Skeletal muscle tissue (tissue), 4 donors: ENCODE measurements around the gene ATP5ME. TPM values are rescaled to one million over a fixed set of nuclear protein-coding genes. Genes with fewer than 3 reads are reported as not detected.
"Not testable (repeated sequence)": the region's sequence is repeated elsewhere in the genome, so short reads cannot be mapped to it uniquely, and the experiment has no call there.

ENCODE experiments used
- H3K27ac ChIP-seq: one replicate; pipeline ENCODE4 v1.7.0; 2013; ENCODE audit warnings: mild to moderate bottlenecking, low read depth, low read length, inconsistent platforms
- H3K27me3 ChIP-seq, 3 donors: one replicate each; pipeline ENCODE4 v1.7.0; 2013; ENCODE audit warnings: low read length in 3 of 3; ENCODE audit not compliant: control insufficient read depth in 3 of 3, insufficient read depth in 3 of 3
- H3K36me3 ChIP-seq, 3 donors: one replicate each; pipeline ENCODE4 v1.7.0; 2013; ENCODE audit warnings: low read length in 3 of 3; ENCODE audit not compliant: control insufficient read depth in 3 of 3, insufficient read depth in 3 of 3
- H3K4me1 ChIP-seq, 3 donors: one replicate each; pipeline ENCODE4 v1.7.0; 2013; ENCODE audit warnings: low read length in 3 of 3, mild to moderate bottlenecking in 3 of 3; ENCODE audit not compliant: control insufficient read depth in 3 of 3, insufficient read depth in 3 of 3
- H3K4me3 ChIP-seq, 3 donors: one replicate each; pipeline ENCODE4 v1.7.0; 2013; ENCODE audit warnings: low read length in 3 of 3
- H3K9ac ChIP-seq, 3 donors: one replicate each; pipeline ENCODE4 v1.7.0; 2013; ENCODE audit warnings: low read length in 3 of 3, mild to moderate bottlenecking in 3 of 3, moderate library complexity in 2 of 3, low read depth in 1 of 3
- H3K9me3 ChIP-seq, 3 donors: one replicate each; pipeline ENCODE4 v1.7.0; 2013; ENCODE audit warnings: low read length in 3 of 3; ENCODE audit not compliant: control insufficient read depth in 3 of 3
- total RNA-seq: library from RNA; depleted of rRNA; stranded (reverse); fragments of >200 nt; gene quantifications from one replicate; pipeline ENCODE4 v1.2.3, GENCODE V29; 2014
- donor health status: Osteomylitis.

The ATP5ME gene
- total RNA-seq, 1 donor from 2014 or later = 220 TPM

GRCh38 chr4:669806-670559 is 4.1 kb downstream of the ATP5ME start:
- H3K27ac ChIP-seq, H3K9ac ChIP-seq, H3K4me3 ChIP-seq, H3K9me3 ChIP-seq: not testable (repeated sequence)
- Histone ChIP-seq H3K4me1 (peaks cover 8 to 11% (median 10%) of the 10 kb centered on the region in 3 donors), H3K36me3 (peaks cover 18 to 22% (median 19%) of the 10 kb centered on the region in 3 donors), H3K27me3 (peaks cover 12 to 26% (median 23%) of the 10 kb centered on the region in 3 donors)

- H3K4me3 ChIP-seq, H3K9ac ChIP-seq, H3K4me1 ChIP-seq, H3K9me3 ChIP-seq, H3K27ac ChIP-seq: not testable (repeated sequence)
- Histone ChIP-seq H3K27me3 (peaks cover 28 to 42% (median 34%) of the 10 kb centered on the region in 3 donors), H3K36me3 (peaks cover 18 to 22% (median 19%) of the 10 kb centered on the region in 3 donors)
Observed at GRCh38 chr4:668219-668618, 5.9 kb downstream of the ATP5ME start.

GRCh38 chr4:667545-667925 is 6.5 kb downstream of the ATP5ME start:
- no peak overlapping the region for H3K4me3 ChIP-seq
- H3K27ac ChIP-seq = no peak overlapping the region
- no peaks in the 10 kb centered on the region for H3K4me1 ChIP-seq
- peaks cover 34 to 49% (median 37%) of the 10 kb centered on the region in 3 donors for H3K27me3 ChIP-seq
- no peak overlapping the region for H3K9ac ChIP-seq
- no peaks in the 10 kb centered on the region for H3K9me3 ChIP-seq
- peaks cover 15 to 18% (median 17%) of the 10 kb centered on the region in 3 donors for H3K36me3 ChIP-seq

GRCh38 chr4:666822-667544 is 7.1 kb downstream of the ATP5ME start:
- Histone ChIP-seq H3K4me1 (no peaks in the 10 kb centered on the region), H3K27me3 (peaks cover 34 to 55% (median 41%) of the 10 kb centered on the region in 3 donors), H3K36me3 (peaks cover 10 to 14% (median 11%) of the 10 kb centered on the region in 3 donors), H3K4me3 (no peak overlapping the region), H3K9ac (no peak overlapping the region), H3K27ac (no peak overlapping the region), H3K9me3 (no peaks in the 10 kb centered on the region)

GRCh38 chr4:666436-666810 is 7.7 kb downstream of the ATP5ME start:
- no peak overlapping the region for H3K9ac ChIP-seq
- no peak overlapping the region for H3K4me3 ChIP-seq
- H3K9me3 ChIP-seq = no peaks in the 10 kb centered on the region
- peaks cover 5 to 8% (median 6%) of the 10 kb centered on the region in 3 donors for H3K36me3 ChIP-seq
- H3K27ac ChIP-seq = no peak overlapping the region
- no peaks in the 10 kb centered on the region for H3K4me1 ChIP-seq
- peaks cover 38 to 58% (median 41%) of the 10 kb centered on the region in 3 donors for H3K27me3 ChIP-seq

- H3K9me3 ChIP-seq = no peaks in the 10 kb centered on the region
- peaks cover 1 to 4% (median 2%) of the 10 kb centered on the region in 3 donors for H3K36me3 ChIP-seq
- no peak overlapping the region for H3K4me3 ChIP-seq
- no peak overlapping the region for H3K9ac ChIP-seq
- H3K27ac ChIP-seq = no peak overlapping the region
- no peaks in the 10 kb centered on the region for H3K4me1 ChIP-seq
- H3K27me3 ChIP-seq = peaks cover 38 to 61% (median 44%) of the 10 kb centered on the region in 3 donors
Observed at GRCh38 chr4:665751-666435, 8.2 kb downstream of the ATP5ME start.

- peaks cover 0 to under 1% (median 0%) of the 10 kb centered on the region in 3 donors for H3K36me3 ChIP-seq
Observed at GRCh38 chr4:665381-665750, 8.7 kb downstream of the ATP5ME start.

GRCh38 chr4:664713-665231 is 9.3 kb downstream of the ATP5ME start:
- H3K4me1 ChIP-seq = no peaks in the 10 kb centered on the region
- H3K9me3 ChIP-seq = no peaks in the 10 kb centered on the region
- H3K9ac ChIP-seq = no peak overlapping the region
- H3K4me3 ChIP-seq = no peak overlapping the region
- no peaks in the 10 kb centered on the region for H3K36me3 ChIP-seq
- peaks cover 41 to 67% (median 44%) of the 10 kb centered on the region in 3 donors for H3K27me3 ChIP-seq
- no peak overlapping the region for H3K27ac ChIP-seq

More at GRCh38 chr4:665381-665750, 8.7 kb downstream of the ATP5ME start:
- H3K9ac ChIP-seq = no peak overlapping the region
- H3K4me3 ChIP-seq = no peak overlapping the region
- peaks cover 40 to 61% (median 44%) of the 10 kb centered on the region in 3 donors for H3K27me3 ChIP-seq
- H3K9me3 ChIP-seq = no peaks in the 10 kb centered on the region
- H3K27ac ChIP-seq = no peak overlapping the region
- no peaks in the 10 kb centered on the region for H3K4me1 ChIP-seq

GRCh38 chr4:663438-664428 is 10.3 kb downstream of the ATP5ME start:
- Histone ChIP-seq H3K4me3 (peak overlapping the region; percentile 52 to 62 (median 52)), H3K9me3 (no peaks in the 10 kb centered on the region), H3K27me3 (peaks cover 41 to 67% (median 44%) of the 10 kb centered on the region in 3 donors), H3K36me3 (no peaks in the 10 kb centered on the region), H3K27ac (no peak overlapping the region), H3K9ac (peak overlapping the region in 1 of 3 donors; percentile 57), H3K4me1 (no peaks in the 10 kb centered on the region)
